ENCODE data around the gene ADM.

ADM gene

GRCh38 chr11:10305262-10305963 lies 540 bp downstream of the ADM start:
- Histone ChIP-seq H3K4me3 (ENCODE audit: low read length) (peak overlapping the region; percentile 85), H3K36me3 (ENCODE audit: insufficient read depth, low read length) (peaks cover 10% of the 10 kb centered on the region), H3K9ac (ENCODE audit: low read depth, low read length) (peak overlapping the region; percentile 78), H3K9me3 (ENCODE audit: insufficient read depth, low read depth, low read length) (no peaks in the 10 kb centered on the region), H3K27ac (ENCODE audit: low read depth, low read length) (peak overlapping the region; percentile 89), H3K27me3 (ENCODE audit: insufficient read depth, low read length) (peaks cover 58% of the 10 kb centered on the region), H3K4me1 (ENCODE audit: insufficient read depth, low read length) (peaks cover 34% of the 10 kb centered on the region)
- WGBS: under 1% methylated on average over 51 of the region's 51 CpGs

GRCh38 chr11:10305964-10306918 lies 1.4 kb downstream of the ADM start:
- H3K4me1 ChIP-seq (ENCODE audit: insufficient read depth, low read length): peaks cover 36% of the 10 kb centered on the region
- H3K27me3 ChIP-seq (ENCODE audit: insufficient read depth, low read length): peaks cover 50% of the 10 kb centered on the region
- H3K9me3 ChIP-seq (ENCODE audit: insufficient read depth, low read depth, low read length): no peaks in the 10 kb centered on the region
- peaks cover 10% of the 10 kb centered on the region for H3K36me3 ChIP-seq (ENCODE audit: insufficient read depth, low read length)
- WGBS: under 1% methylated on average over 65 of the region's 65 CpGs
- peak overlapping the region; percentile 89 for H3K27ac ChIP-seq (ENCODE audit: low read depth, low read length)
- peak overlapping the region; percentile 78 for H3K9ac ChIP-seq (ENCODE audit: low read depth, low read length)
- peak overlapping the region; percentile 85 for H3K4me3 ChIP-seq (ENCODE audit: low read length)

GRCh38 chr11:10307022-10307399 lies 2.1 kb downstream of the ADM start:
- peaks cover 10% of the 10 kb centered on the region for H3K36me3 ChIP-seq (ENCODE audit: insufficient read depth, low read length)
- WGBS: 2% methylated on average over 7 of the region's 9 CpGs
- peaks cover 28% of the 10 kb centered on the region for H3K4me1 ChIP-seq (ENCODE audit: insufficient read depth, low read length)
- peak overlapping the region; percentile 89 for H3K27ac ChIP-seq (ENCODE audit: low read depth, low read length)
- peak overlapping the region; percentile 78 for H3K9ac ChIP-seq (ENCODE audit: low read depth, low read length)
- peak overlapping the region; percentile 85 for H3K4me3 ChIP-seq (ENCODE audit: low read length)
- H3K9me3 ChIP-seq (ENCODE audit: insufficient read depth, low read depth, low read length): 0 out of 2 replicates have a peak, but pooled peaks cover 3% of the 10 kb centered on the region
- peaks cover 42% of the 10 kb centered on the region for H3K27me3 ChIP-seq (ENCODE audit: insufficient read depth, low read length)

- Histone ChIP-seq H3K36me3 (ENCODE audit: insufficient read depth, low read length) (peaks cover 10% of the 10 kb centered on the region), H3K4me3 (ENCODE audit: low read length) (peak overlapping the region; percentile 85), H3K9ac (ENCODE audit: low read depth, low read length) (peak overlapping the region; percentile 78), H3K27ac (ENCODE audit: low read depth, low read length) (peak overlapping the region; percentile 89), H3K27me3 (ENCODE audit: insufficient read depth, low read length) (peaks cover 37% of the 10 kb centered on the region), H3K4me1 (ENCODE audit: insufficient read depth, low read length) (peaks cover 25% of the 10 kb centered on the region), H3K9me3 (ENCODE audit: insufficient read depth, low read depth, low read length) (0 out of 2 replicates have a peak, but pooled peaks cover 3% of the 10 kb centered on the region)
- under 1% methylated on average over 62 of the region's 62 CpGs for WGBS
Observed at GRCh38 chr11:10307400-10308200, 2.7 kb downstream of the ADM start.

GRCh38 chr11:10308201-10308954 lies 3.5 kb downstream of the ADM start:
- Histone ChIP-seq H3K27me3 (ENCODE audit: insufficient read depth, low read length) (peaks cover 29% of the 10 kb centered on the region), H3K4me3 (ENCODE audit: low read length) (peak overlapping the region; percentile 85), H3K4me1 (ENCODE audit: insufficient read depth, low read length) (peaks cover 25% of the 10 kb centered on the region), H3K27ac (ENCODE audit: low read depth, low read length) (peak overlapping the region; percentile 89), H3K9me3 (ENCODE audit: insufficient read depth, low read depth, low read length) (0 out of 2 replicates have a peak, but pooled peaks cover 3% of the 10 kb centered on the region), H3K9ac (ENCODE audit: low read depth, low read length) (peak overlapping the region; percentile 78), H3K36me3 (ENCODE audit: insufficient read depth, low read length) (peaks cover 10% of the 10 kb centered on the region)
- 25% methylated on average over 16 of the region's 16 CpGs for WGBS

- WGBS: 59% methylated on average over 12 of the region's 12 CpGs
- 0 out of 2 replicates have a peak overlapping the region, but pooled peaks have one; percentile 8 for H3K9ac ChIP-seq (ENCODE audit: low read depth, low read length)
- 0 out of 2 replicates have a peak, but pooled peaks cover 3% of the 10 kb centered on the region for H3K9me3 ChIP-seq (ENCODE audit: insufficient read depth, low read depth, low read length)
- peak overlapping the region; percentile 89; the same call in 1 of the 2 replicates for H3K27ac ChIP-seq (ENCODE audit: low read depth, low read length)
- H3K4me3 ChIP-seq (ENCODE audit: low read length): no peak overlapping the region
- H3K27me3 ChIP-seq (ENCODE audit: insufficient read depth, low read length): peaks cover 19% of the 10 kb centered on the region
- H3K4me1 ChIP-seq (ENCODE audit: insufficient read depth, low read length): peaks cover 31% of the 10 kb centered on the region
- peaks cover 10% of the 10 kb centered on the region for H3K36me3 ChIP-seq (ENCODE audit: insufficient read depth, low read length)
Observed at GRCh38 chr11:10309163-10310093, 4.6 kb downstream of the ADM start.

GRCh38 chr11:10310301-10310841 lies 5.5 kb downstream of the ADM start:
- peaks cover 19% of the 10 kb centered on the region for H3K27me3 ChIP-seq (ENCODE audit: insufficient read depth, low read length)
- 72% methylated on average over 3 of the region's 3 CpGs for WGBS
- peaks cover 34% of the 10 kb centered on the region for H3K4me1 ChIP-seq (ENCODE audit: insufficient read depth, low read length)
- H3K27ac ChIP-seq (ENCODE audit: low read depth, low read length): peak overlapping the region; percentile 48; the same call in 1 of the 2 replicates
- H3K9ac ChIP-seq (ENCODE audit: low read depth, low read length): no peak overlapping the region
- H3K36me3 ChIP-seq (ENCODE audit: insufficient read depth, low read length): peaks cover 10% of the 10 kb centered on the region
- 0 out of 2 replicates have a peak, but pooled peaks cover 3% of the 10 kb centered on the region for H3K9me3 ChIP-seq (ENCODE audit: insufficient read depth, low read depth, low read length)
- no peak overlapping the region for H3K4me3 ChIP-seq (ENCODE audit: low read length)

GRCh38 chr11:10311802-10312201 lies 6.9 kb downstream of the ADM start:
- WGBS: 97% methylated on average over 2 of the region's 2 CpGs
- H3K36me3 ChIP-seq (ENCODE audit: insufficient read depth, low read length): peaks cover 4% of the 10 kb centered on the region
- H3K27me3 ChIP-seq (ENCODE audit: insufficient read depth, low read length): peaks cover 5% of the 10 kb centered on the region; the same call in 1 of the 2 replicates
- H3K9me3 ChIP-seq (ENCODE audit: insufficient read depth, low read depth, low read length): 0 out of 2 replicates have a peak, but pooled peaks cover 3% of the 10 kb centered on the region
- no peak overlapping the region for H3K4me3 ChIP-seq (ENCODE audit: low read length)
- H3K27ac ChIP-seq (ENCODE audit: low read depth, low read length): no peak overlapping the region
- H3K4me1 ChIP-seq (ENCODE audit: insufficient read depth, low read length): peaks cover 36% of the 10 kb centered on the region
- no peak overlapping the region for H3K9ac ChIP-seq (ENCODE audit: low read depth, low read length)
